HL-60/S4 treated with phorbol 12-myristate 13-acetate at 8.2 ng/mL for 4 days and 3 days (cell line): ENCODE measurements around the gene KISS1.

Experiments used
- in situ Hi-C: fragments of 300-500 bp; cut with MboI; formaldehyde crosslinking; loops from 2 replicates; pipeline ENCODE4 v1.15.0; 2022; ENCODE audit warnings: low sequenced_read_pairs

The KISS1 gene

GRCh38 chr1:204143276-204144041 lies 52.8 kb downstream of the KISS1 start:
- in situ Hi-C loops: no loop called here

- in situ Hi-C loops: no loop called here
These were observed 54.0 kb downstream of the KISS1 start for GRCh38 chr1:204142032-204142974.

GRCh38 chr1:204141131-204141530 lies 55.2 kb downstream of the KISS1 start:
- in situ Hi-C loops: no loop called here
